GM18505 (cell line): Measurements from ENCODE around the gene ZNF552.
"Not testable (repeated sequence)": the region's sequence is repeated elsewhere in the genome, so short reads cannot be mapped to it uniquely, and the experiment has no call there.

Source experiments
- ATAC-seq: cut with Tn5 transposase; IDR thresholded peaks from one replicate; pipeline ENCODE4 v1.9.1; 2021; ENCODE audit not compliant: unreplicated experiment
- POLR2A ChIP-seq: IDR thresholded peaks from 4 replicates; pipeline ENCODE4 v1.6.1; 2011; ENCODE audit warnings: borderline replicate concordance; ENCODE audit not compliant: insufficient read depth, insufficient read length; ENCODE audit errors: extremely low read depth

Gene ZNF552

DNA sequence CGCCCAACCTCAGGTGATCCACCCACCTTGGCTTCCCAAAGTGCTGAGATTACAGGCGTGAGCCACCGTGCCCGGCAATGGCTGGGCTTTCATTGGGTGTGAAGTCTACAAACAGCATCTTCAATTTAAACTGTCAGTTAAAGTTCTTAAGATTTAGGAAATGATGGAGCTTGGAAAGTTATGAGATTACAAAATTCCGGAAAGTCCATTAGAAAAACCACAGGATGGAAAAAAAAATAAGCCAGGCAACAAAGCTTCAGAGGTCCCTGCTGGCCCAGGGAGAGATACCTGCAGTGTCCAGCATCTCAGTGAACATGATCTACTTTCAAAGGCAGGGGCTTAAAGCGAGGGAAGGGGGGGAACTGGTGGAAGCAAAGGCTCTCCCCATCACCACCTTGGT is 10.8 kb upstream of the ZNF552 start:
- TF ChIP-seq POLR2A: no peak
- no peak for ATAC-seq

DNA sequence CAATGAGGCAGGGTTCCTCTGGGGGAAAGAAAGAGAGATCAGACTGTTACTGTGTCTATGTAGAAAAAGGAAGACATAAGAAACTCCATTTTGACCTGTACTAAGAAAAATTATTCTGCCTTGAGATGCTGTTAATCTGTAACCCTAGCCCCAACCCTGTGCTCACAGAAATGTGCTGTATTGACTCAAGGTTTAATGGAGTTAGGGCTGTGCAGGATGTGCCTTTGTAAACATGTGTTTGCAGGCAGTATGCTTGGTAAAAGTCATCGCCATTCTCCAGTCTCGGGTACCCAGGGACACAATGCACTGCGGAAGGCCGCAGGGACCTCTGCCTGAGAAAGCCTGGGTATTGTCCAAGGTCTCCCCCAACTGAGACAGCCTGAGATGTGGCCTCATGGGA is 8.9 kb upstream of the ZNF552 start:
- ATAC-seq: not testable (repeated sequence)

DNA sequence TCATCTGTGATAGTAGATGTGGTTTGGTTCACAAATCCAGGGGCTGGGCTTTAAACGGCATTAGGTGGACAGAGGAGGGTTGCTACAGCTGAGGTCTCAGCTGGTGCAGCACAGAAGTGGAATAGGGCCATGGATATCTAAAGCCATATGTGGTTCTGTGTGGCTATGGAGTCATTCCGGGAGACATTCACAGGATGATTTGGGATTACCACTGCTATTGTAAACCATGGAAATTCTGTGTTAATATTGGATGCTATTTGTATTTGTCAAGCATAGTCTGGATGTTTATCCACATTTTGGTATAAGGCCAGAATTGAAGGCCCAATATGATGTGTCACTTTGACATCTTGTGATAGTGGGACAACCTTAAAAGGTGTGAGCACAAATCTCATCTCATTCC is 8.4 kb upstream of the ZNF552 start:
- ATAC-seq: not testable (repeated sequence)

DNA sequence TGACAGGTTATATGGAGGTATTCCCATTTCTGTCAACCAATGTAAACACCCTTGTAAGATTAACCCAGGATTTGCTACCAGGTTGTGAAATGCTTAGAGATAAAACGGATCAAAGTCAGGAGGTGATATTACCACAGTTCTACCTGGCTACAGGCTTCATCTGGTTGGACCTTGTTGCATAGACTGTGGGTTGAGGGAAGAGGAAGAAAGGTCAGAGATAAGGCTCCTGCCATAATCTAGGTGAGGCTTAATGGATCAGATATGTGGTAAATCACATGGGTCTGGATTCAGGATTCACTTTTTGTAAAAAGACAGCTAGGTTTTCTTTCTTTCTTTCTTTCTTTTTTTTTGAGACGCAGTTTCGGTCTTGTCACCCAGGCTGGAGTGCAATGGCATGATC is 6.8 kb upstream of the ZNF552 start:
- not testable (repeated sequence) for ATAC-seq

DNA sequence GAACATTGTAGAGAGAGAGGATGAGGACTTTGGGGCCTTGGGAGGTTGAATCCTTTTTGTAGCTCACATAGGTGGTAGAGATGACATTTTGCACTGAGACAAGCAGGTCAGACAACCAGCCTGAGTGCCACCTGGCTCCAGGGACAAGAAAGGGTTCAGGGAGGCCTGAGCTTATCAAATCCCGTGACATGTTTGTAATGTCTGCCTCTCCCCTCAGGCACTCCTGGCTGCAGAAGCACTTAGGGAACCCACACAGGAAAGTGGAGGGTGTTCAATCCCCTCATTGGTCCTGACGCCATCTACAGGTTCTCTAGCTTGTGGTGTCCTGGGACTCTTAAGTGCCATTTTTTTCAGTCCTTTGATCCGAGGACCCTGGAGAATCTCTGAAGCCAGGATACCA is 6.4 kb upstream of the ZNF552 start:
- not testable (repeated sequence) for ATAC-seq

DNA sequence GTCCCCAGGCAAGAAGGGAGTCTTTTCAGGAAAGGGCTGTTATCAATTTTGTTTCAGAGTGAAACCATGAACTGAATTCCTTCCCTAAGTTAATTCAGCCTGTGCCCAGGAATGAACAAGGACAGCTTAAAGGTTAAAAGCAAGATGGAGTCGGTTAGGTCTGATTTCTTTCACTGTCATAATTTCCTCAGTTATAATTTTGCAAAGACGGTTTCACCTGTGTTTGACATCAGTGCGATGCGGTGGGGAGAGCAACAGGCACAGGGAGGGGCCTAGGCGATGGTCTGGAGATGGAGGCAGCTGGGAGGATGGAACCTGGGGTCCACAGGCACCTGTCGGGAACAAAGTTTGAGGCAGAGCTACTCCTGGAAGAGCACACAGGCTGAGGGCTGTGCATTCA is 5.9 kb upstream of the ZNF552 start:
- no peak for ATAC-seq
- TF ChIP-seq POLR2A: no peak

DNA sequence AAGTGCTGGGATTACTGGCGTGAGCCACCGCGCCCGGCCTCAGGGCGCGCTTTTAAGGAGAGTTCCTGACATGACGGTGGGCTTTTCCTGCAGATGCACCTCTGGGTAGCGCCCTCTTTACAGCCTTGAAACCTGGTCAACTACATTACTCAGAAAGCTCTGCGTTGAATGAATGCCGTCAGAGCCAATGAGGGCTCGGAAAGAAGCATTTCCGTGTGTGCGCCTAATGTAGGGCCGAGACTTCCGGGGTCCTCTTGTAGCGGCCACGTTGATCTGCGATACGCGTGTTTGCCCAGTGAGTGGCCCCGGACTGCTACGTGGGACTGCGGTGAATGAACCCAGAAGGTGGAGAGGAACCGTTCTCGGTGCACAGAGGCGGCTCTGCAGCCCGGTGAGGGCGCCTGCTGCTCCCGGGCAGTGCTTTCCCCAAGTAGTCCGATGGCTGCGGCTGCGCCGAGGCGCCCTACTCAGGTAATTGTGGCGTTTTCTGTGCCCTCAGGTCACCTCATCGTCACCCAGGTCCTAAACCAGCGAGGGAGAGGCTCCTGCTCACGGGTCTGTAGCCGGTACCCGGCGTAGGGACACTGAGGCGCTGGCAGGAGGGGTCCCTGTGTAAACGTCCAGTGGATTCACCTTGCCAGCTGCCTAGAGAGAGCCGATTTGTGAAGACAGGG is 4.9 kb upstream of the ZNF552 start:
- peak; percentile 78 for ATAC-seq
- TF ChIP-seq POLR2A: peak; percentile 87

DNA sequence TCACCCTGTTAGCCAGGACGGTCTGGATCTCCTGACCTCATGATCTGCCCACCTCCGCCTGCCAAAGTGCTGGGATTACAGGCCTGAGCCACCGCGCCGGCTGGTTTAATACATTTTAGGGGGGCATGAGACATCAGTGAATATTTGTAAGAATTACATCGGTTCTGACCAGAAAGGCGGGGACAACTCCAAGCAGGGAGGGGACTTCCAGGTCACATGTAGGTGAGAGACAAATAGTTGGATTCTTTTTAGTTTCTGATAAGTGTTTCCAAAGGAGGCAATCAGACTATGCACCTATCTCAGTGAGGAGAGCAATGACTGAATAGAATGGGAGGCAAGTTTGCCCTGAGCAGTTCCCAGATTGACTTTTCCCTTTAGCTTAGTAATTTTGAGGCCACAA is 3.7 kb upstream of the ZNF552 start:
- no peak for TF ChIP-seq POLR2A
- no peak for ATAC-seq

DNA sequence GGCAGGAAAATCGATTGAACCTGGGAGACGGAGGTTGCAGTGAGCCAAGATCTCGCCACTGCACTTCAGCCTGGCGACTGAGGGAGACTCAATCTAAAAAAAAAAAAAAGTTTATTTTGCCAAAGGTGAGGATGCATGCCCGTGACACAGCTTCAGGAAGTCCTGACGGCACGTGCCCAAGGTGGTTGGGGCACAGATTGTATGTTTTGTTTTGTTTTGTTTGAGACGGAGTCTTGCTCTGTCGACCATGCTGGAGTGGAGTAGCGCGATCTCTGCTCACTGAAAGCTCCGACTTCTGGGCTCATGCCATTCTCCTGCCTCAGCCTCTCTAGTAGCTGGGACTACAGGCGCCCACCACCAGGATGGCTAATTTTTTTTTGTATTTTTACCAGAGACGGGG is 3.3 kb upstream of the ZNF552 start:
- TF ChIP-seq POLR2A: no peak
- ATAC-seq: no peak

DNA sequence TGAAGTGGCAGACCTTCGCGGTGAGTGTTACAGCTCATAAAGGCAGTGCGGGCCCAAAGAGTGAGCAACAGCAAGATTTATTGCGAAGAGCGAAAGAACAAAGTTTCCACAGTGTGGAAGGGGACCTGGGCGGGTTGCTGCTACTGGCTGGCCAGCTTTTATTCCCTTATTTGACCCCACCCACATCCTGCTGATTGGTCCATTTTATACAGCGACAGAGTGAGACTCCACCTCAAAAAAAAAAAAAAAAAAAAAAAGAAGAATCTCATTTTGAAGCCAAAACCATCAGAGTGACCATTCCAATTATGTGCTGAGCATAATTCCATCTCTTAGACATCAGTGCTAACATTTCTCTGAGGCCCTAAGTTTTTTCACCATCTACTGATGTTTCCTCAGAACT is 1.9 kb upstream of the ZNF552 start:
- ATAC-seq: no peak
- no peak for TF ChIP-seq POLR2A

DNA sequence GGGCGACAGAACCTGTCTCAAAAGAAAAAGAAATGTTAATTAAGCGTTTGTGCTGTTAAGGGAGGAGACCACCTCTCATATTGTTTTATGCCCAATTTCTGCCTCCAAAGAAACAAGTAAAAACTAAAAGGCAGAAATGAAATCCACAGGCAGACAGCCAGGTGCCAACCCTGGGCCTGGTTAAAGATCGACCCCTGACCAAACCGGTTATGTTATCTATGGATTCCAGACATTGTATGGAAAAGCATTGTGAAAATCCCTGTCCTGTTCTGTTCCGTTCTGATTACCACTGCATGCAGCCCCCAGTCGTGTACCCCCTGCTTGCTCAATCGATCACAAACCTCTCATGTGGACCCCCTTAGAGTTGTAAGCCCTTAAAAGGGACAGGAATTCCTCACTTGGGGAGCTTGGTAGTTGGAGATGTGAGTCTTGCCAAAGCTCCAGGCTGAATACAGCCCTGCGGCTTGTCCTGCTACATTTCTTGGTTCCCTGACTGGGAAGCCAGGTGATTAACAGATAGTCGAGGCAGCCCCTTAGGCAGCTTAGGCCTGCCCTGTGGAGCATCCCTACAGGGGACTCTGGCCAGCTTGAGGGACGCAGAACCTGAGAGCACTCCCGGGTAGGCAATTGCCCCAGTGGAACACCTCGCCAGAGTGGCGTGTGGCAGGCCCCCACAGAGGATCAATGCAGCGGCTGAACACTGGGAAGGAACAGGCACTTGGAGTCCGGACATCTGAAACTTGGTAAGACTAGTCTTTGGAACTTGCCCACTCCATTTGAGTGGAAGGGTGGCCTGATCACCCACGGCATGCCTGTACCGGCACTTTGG is 748 bp upstream of the ZNF552 start:
- no peak for ATAC-seq
- no peak for TF ChIP-seq POLR2A

DNA sequence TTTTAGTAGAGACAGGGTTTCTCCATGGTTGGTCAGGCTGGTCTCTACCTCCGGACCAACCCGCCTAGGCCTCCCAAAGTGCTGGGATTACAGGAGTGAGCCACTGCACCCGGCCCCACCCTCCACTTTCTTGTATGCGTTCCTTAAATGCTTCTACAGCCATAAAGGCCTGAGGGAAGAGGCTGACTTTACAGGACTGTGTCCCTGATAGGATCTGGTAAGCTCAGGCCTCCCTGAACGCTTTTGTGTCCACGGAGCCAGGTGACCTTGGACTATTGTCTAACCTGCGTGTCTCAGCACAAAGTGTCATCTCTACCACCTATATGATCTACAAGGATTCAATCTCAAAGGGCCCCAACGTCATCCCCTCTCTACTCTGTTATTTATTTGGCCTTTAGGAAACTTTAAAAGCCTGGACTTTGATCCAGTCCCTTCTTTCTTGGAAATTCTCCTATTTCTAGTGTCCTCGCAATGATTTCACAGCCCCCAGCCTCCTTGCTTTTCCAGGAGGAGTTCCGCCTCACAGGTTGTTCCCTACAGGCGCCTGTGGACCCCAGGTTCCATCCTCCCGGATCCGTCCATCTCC is 701 bp downstream of the ZNF552 start:
- ATAC-seq: no peak
- TF ChIP-seq POLR2A: no peak

DNA sequence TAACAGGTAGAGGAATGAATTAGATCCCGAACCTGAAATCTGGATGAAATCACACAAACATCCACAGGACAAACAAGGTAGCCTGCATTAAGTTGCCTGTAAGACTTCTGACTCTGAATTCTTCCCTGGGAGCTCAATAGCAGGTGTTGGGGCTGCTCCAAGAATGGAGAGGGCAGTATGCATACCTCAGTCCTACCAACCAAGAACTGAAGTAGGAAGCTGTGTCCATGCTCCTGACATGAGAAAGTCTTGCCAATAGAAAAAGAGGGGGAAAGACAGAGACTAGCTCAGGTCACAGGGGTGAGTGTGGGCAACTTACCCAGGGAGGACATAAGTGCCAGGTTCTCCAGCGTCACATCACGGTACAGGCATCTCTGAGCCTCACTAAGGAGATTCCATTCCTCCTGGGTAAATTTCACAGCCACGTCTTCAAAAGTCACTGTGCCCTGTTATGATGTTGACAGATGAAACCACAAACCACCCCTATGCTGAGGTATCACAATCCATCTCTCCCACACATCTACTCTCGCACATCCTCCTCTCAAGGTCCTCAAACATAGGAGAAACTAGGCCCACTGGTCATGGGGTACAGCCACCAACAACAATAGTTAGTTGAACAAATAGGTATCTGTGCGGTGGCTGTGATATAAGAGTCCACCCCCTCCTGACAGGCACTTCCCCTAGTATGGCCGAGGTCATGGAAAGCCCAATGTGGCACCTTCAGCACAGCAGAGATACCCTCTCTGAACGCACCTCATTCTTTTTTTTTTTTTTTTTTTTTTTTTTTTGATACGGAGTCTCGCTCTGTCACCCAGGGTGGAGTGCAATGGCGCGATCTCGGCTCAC is 1.5 kb downstream of the ZNF552 start:
- not testable (repeated sequence) for ATAC-seq

DNA sequence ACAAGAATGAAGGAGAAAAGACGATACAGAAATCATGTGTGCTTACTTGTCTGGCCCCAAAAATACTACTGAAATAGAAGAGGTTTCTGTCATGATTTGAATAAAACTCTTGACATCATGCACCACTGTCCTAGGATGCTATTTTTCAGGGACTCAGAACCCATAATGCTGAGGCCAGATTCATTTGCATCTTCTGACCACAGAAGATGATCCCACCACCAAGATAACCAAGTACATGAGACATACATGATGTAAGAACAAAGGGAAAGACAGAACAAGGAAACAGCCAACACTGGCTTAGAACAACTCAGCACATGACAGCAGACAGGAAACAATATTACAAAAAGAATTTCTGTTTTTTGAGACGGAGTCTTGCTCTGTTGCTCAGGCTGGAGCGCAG is 2.5 kb downstream of the ZNF552 start:
- no peak for ATAC-seq
- no peak for TF ChIP-seq POLR2A

DNA sequence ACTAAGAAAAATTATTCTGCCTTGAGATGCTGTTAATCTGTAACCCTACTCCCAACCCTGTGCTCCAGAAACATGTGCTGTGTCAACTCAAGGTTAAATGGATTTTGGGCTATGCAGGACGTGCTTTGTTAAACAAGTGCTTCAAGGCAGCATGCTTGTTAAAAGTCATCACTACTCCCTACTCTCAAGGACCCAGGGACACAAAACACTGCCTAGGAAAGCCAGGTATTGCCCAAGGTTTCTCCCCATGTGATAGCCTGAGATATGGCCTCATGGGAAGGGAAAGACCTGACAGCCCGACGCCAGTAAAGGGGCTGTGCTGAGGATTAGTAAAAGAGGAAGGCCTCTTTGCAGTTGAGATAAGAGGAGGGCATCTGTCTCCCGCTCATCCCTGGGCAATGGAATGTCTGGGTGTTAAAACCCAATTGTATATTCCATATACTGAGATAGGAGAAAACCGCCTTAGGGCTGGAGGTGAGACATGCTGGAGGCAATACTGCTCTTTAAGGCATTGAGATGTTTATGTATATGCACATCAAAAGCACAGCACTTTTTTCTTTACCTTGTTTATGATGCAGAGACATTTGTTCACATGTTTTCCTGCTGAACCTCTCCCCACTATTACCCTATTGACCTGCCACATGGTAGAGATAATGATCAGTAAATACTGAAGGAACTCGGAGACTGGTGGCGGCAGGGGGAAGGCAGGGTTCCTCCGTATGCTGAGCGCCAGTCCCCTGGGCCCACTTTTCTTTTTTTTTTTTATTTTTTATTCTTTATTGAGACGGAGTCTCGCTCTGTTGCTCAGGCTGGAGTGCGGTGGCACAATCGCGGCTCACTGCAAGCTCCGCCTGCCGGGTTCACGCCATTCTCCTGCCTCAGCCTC is 4.1 kb downstream of the ZNF552 start:
- not testable (repeated sequence) for ATAC-seq
